Upper lobe of right lung (tissue), 1 donor: ENCODE measurements around the gene HOXA13. TPM values are rescaled to one million over a fixed set of nuclear protein-coding genes. Genes with fewer than 3 reads are reported as not detected.

ENCODE experiments used
- ATAC-seq: fragments of 200-7000 bp; cut with Tn5 transposase; one replicate; pipeline ENCODE4 v1.9.1; 2020; ENCODE audit warnings: mild to moderate bottlenecking, moderate library complexity
- DNase-seq: peaks from one replicate; pipeline ENCODE4 v3.0.0-alpha.2; 2020
- H3K27ac ChIP-seq: fragments of 200-600 bp; one replicate; pipeline ENCODE4 v1.8.0; 2022
- H3K27me3 ChIP-seq: fragments of 200-600 bp; one replicate; pipeline ENCODE4 v1.8.0; 2022; ENCODE audit warnings: mild to moderate bottlenecking
- H3K36me3 ChIP-seq: fragments of 200-600 bp; one replicate; pipeline ENCODE4 v1.8.0; 2022
- H3K4me1 ChIP-seq: fragments of 200-600 bp; one replicate; pipeline ENCODE4 v1.8.0; 2022
- H3K4me3 ChIP-seq: fragments of 200-600 bp; one replicate; pipeline ENCODE4 v1.8.0; 2022; ENCODE audit warnings: mild to moderate bottlenecking
- H3K9me3 ChIP-seq: fragments of 200-600 bp; one replicate; pipeline ENCODE4 v1.8.0; 2022
- CTCF ChIP-seq: fragments of 200-600 bp; IDR thresholded peaks from one replicate; pipeline ENCODE4 v1.8.0; 2022; ENCODE audit warnings: antibody characterized with exemption
- intact Hi-C: fragments of 100-400 bp; cut with DNase I; formaldehyde crosslinking; loops from one replicate; pipeline ENCODE4 v1.11.0; 2022
- total RNA-seq: library from RNA; stranded (reverse); fragmentation: NEBNext Ultra II Directional; extraction: Animal tissue kit (Norgen Biotek cat#: 25700); gene quantifications from one replicate; pipeline ENCODE4 v1.2.1, GENCODE V29; 2021
- donor health status: DM: no; HTN: yes; CAD: no; lungs with severe emphysema.

Gene HOXA13
- total RNA-seq, 1 donor from 2014 or later = not detected

- Histone ChIP-seq H3K4me1 (peaks cover 29% of the 10 kb centered on the region), H3K9me3 (no peaks in the 10 kb centered on the region), H3K27ac (no peak overlapping the region), H3K27me3 (peaks cover 93% of the 10 kb centered on the region), H3K4me3 (no peak overlapping the region), H3K36me3 (no peaks in the 10 kb centered on the region)
- no peak for TF ChIP-seq CTCF
- intact Hi-C loops = loop anchor here (10.0 kb wide), 2 partner anchors 1268 to 1298 kb away; no protein-coding TSS in a partner anchor
- DNase-seq (no peak), ATAC-seq (no peak)
Measured at GRCh38 chr7:27162561-27163287, 37.2 kb downstream of the HOXA13 start.

DNA sequence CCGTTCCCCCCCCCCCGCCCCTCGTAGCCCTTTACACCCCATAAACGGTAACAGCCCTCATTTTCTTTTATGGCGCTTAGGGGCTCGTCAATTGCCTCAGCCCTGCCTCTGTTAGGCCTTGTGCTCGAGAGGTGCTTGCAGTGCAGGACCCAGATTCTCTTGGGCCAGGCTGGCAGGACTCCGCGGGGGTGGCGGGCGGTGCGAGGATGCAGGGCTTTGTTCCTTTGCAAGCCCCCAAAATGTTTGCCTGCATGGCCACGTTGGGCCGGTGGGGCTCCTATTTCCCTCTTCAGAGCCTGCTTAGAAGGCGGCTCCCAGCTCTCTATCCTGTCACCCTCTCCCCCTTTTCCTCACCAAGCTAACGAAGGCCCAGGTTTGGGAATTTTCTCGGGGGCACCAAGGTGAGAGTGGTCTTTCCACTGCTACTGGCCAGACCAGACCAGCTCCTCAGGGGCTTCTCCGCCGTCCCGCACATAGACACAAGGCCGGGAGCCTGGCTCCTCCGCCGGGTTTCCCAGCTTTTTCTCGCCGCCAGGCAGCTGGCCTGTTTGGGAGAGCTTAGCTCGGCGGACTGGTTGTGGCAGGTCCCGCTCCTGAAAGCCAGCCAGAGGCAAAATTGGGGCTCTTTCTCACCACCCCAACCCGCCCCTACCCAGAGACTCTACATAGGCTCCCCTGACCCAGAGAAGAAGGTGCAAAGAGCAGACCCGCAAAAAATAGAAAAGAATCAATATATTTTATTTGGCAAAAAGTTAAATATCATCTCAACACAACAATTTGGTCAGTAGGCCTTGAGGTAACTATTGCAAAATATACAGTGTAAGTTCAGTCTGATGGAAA, 38.0 kb downstream of the HOXA13 start:
- Histone ChIP-seq H3K27me3 (peaks cover 93% of the 10 kb centered on the region), H3K4me3 (no peak overlapping the region), H3K4me1 (peaks cover 29% of the 10 kb centered on the region), H3K27ac (no peak overlapping the region), H3K9me3 (no peaks in the 10 kb centered on the region), H3K36me3 (no peaks in the 10 kb centered on the region)
- ATAC-seq (no peak), DNase-seq (peak; percentile 59)
- intact Hi-C loops = loop anchor here (10.0 kb wide), 2 partner anchors 1267 to 1297 kb away; no protein-coding TSS in a partner anchor
- no peak for TF ChIP-seq CTCF

GRCh38 chr7:27161214-27161720, 38.6 kb downstream of the HOXA13 start:
- peak; percentile 68 for DNase-seq
- H3K27ac ChIP-seq = no peak overlapping the region
- intact Hi-C loops = loop anchor here (10.0 kb wide), 2 partner anchors 1266 to 1296 kb away; no protein-coding TSS in a partner anchor
- ATAC-seq = peak; percentile 50
- no peak for TF ChIP-seq CTCF
- peaks cover 27% of the 10 kb centered on the region for H3K4me1 ChIP-seq
- H3K27me3 ChIP-seq = peaks cover 91% of the 10 kb centered on the region
- peak overlapping the region; percentile 62 for H3K4me3 ChIP-seq
- H3K36me3 ChIP-seq = no peaks in the 10 kb centered on the region
- no peaks in the 10 kb centered on the region for H3K9me3 ChIP-seq

GRCh38 chr7:27160546-27161213, 39.2 kb downstream of the HOXA13 start:
- Histone ChIP-seq H3K27ac (peak overlapping the region; percentile 44), H3K4me3 (peak overlapping the region; percentile 62), H3K9me3 (no peaks in the 10 kb centered on the region), H3K4me1 (peaks cover 24% of the 10 kb centered on the region), H3K36me3 (no peaks in the 10 kb centered on the region), H3K27me3 (peaks cover 90% of the 10 kb centered on the region)
- TF ChIP-seq CTCF = peak; percentile 99
- intact Hi-C loops = loop anchor here (10.0 kb wide), 2 partner anchors 1266 to 1296 kb away; no protein-coding TSS in a partner anchor
- DNase-seq = peak; percentile 92
- peak; percentile 93 for ATAC-seq

DNA sequence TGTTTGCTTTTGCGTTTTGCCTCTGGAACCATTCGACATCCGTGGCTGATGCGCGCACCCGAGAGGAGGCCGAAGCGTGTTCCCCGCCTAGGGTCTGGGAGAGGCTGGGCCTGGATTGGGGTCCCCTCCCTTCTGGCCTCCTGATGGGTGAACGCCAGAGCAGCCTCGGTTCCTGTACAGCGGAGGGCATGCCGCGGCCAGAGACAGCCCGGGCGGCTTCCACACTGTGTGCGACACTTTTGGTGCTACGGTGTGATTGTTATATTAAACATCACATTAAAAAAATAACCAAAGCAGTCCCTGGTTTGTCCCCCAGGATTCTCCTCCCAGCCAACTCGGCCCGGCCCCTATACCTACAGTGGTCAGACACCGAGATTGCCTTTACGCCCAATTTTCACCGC, 39.7 kb downstream of the HOXA13 start:
- ATAC-seq = no peak
- intact Hi-C loops = loop anchor here (10.0 kb wide), 2 partner anchors 1265 to 1295 kb away; no protein-coding TSS in a partner anchor
- DNase-seq = peak; percentile 63
- H3K36me3 ChIP-seq = no peaks in the 10 kb centered on the region
- H3K4me1 ChIP-seq = peaks cover 27% of the 10 kb centered on the region
- TF ChIP-seq CTCF = no peak
- no peak overlapping the region for H3K27ac ChIP-seq
- peaks cover 90% of the 10 kb centered on the region for H3K27me3 ChIP-seq
- no peaks in the 10 kb centered on the region for H3K9me3 ChIP-seq
- H3K4me3 ChIP-seq = peak overlapping the region; percentile 62
